HepG2 (cell line): ENCODE measurements around the gene SP5. TPM values are rescaled to one million over a fixed set of nuclear protein-coding genes. Genes with fewer than 3 reads are reported as not detected.

Experiments used
- ADNP ChIP-seq: sonication (generic); formaldehyde crosslinking; IDR thresholded peaks from 2 replicates; pipeline ENCODE4 v1.4.0; 2020; ENCODE audit warnings: missing genetic modification reagents
- BORCS8-MEF2B ChIP-seq: sonication (generic); formaldehyde crosslinking; IDR thresholded peaks from 2 replicates; pipeline ENCODE4 v1.8.0; 2022; ENCODE audit warnings: mild to moderate bottlenecking, missing genetic modification reagents
- FOSL1 ChIP-seq: sonication (generic); formaldehyde crosslinking; IDR thresholded peaks from 2 replicates; pipeline ENCODE4 v1.9.0; 2021; ENCODE audit warnings: missing genetic modification reagents, borderline replicate concordance
- HDAC6 ChIP-seq: fragments of 200-600 bp; sonication (generic); IDR thresholded peaks from 2 replicates; pipeline ENCODE4 v1.7.0; 2017; ENCODE audit warnings: mild to moderate bottlenecking, antibody characterized with exemption, low read length, low read depth
- HMGXB3 ChIP-seq: sonication (generic); formaldehyde crosslinking; IDR thresholded peaks from 2 replicates; pipeline ENCODE4 v1.4.0; 2020; ENCODE audit warnings: missing genetic modification reagents, borderline replicate concordance
- HNF1B ChIP-seq: sonication (generic); formaldehyde crosslinking; IDR thresholded peaks from 2 replicates; pipeline ENCODE4 v1.5.1; 2020; ENCODE audit warnings: mild to moderate bottlenecking, moderate library complexity, missing genetic modification reagents
- HNRNPUL1 ChIP-seq: fragments of 200-400 bp; formaldehyde crosslinking; IDR thresholded peaks from 2 replicates; pipeline ENCODE4 v1.6.1; 2017; ENCODE audit warnings: low read depth, mild to moderate bottlenecking, low read length, moderate library complexity
- NFE2L1 ChIP-seq: sonication (generic); formaldehyde crosslinking; IDR thresholded peaks from 2 replicates; pipeline ENCODE4 v1.4.0; 2020; ENCODE audit warnings: missing genetic modification reagents, mild to moderate bottlenecking, borderline replicate concordance
- SMYD3 ChIP-seq: sonication (generic); formaldehyde crosslinking; IDR thresholded peaks from 2 replicates; pipeline ENCODE4 v1.8.1; 2023; ENCODE audit warnings: mild to moderate bottlenecking, missing genetic modification reagents
- SOX6 ChIP-seq, 2 experiments: fragments of 450-650 bp in 1 of 2; sonication (generic) in 1 of 2; formaldehyde crosslinking in 1 of 2; IDR thresholded peaks; 2 replicates each; pipeline versions ENCODE4 v1.4.0 to v1.6.1; 2017 to 2020; ENCODE audit warnings: antibody characterized with exemption in 1 of 2, mild to moderate bottlenecking in 1 of 2, missing genetic modification reagents in 1 of 2
- TOPORS ChIP-seq: sonication (generic); formaldehyde crosslinking; IDR thresholded peaks from 2 replicates; pipeline ENCODE4 v1.8.0; 2023; ENCODE audit warnings: mild to moderate bottlenecking, missing genetic modification reagents
- ZBED4 ChIP-seq: sonication (generic); formaldehyde crosslinking; IDR thresholded peaks from 2 replicates; pipeline ENCODE4 v1.4.0; 2020; ENCODE audit warnings: missing genetic modification reagents, borderline replicate concordance
- ZNF224 ChIP-seq: sonication (generic); formaldehyde crosslinking; IDR thresholded peaks from 2 replicates; pipeline ENCODE4 v1.5.0; 2020; ENCODE audit warnings: mild to moderate bottlenecking, missing genetic modification reagents
- ZNF296 ChIP-seq: sonication (generic); formaldehyde crosslinking; conservative IDR thresholded peaks from 2 replicates; pipeline ENCODE4 v1.5.0; 2020; ENCODE audit warnings: mild to moderate bottlenecking, missing genetic modification reagents
- ZNF430 ChIP-seq: sonication (generic); formaldehyde crosslinking; IDR thresholded peaks from 2 replicates; pipeline ENCODE4 v1.9.0; 2021; ENCODE audit warnings: mild to moderate bottlenecking, missing genetic modification reagents
- ZNF558 ChIP-seq: sonication (generic); formaldehyde crosslinking; IDR thresholded peaks from 2 replicates; pipeline ENCODE4 v1.9.0; 2022; ENCODE audit warnings: mild to moderate bottlenecking, missing genetic modification reagents, borderline replicate concordance
- polyA plus RNA-seq, 8 experiments: library from polyadenylated mRNA; depleted of rRNA in 3 of 8; stranded (reverse) in 7 of 8; unstranded in 1 of 8; fragments of >200 nt; fragmentation: Illumina TruSeq in 4 of 8; extraction: Trizol in 4 of 8; gene quantifications; 2 replicates each; pipeline versions ENCODE4 v1.2.1 to v1.2.3, GENCODE V29; 2011 to 2016; ENCODE audit warnings: low read depth in 4 of 8, missing spikeins in 1 of 8, mixed read lengths in 1 of 8; ENCODE audit not compliant: insufficient read depth in 1 of 8
- total RNA-seq, 5 experiments: library from RNA; depleted of rRNA; stranded (reverse); fragments of >200 nt; fragmentation: Illumina TruSeq; extraction: Trizol; gene quantifications; 2 replicates each; pipeline ENCODE4 v1.2.3, GENCODE V29; 2016; ENCODE audit warnings: low read depth in 1 of 5

SP5 gene
- total and polyA plus RNA-seq, 2 of the 13 experiments (the other 11 are each of a cell fraction or from before 2014, with no cell fraction given): 50.8 to 119 TPM

GRCh38 chr2:170712653-170713542 lies 2.2 kb upstream of the SP5 start (continued):
- TF ChIP-seq HMGXB3 (CRISPR knock-in tag) (no peak), ZNF558 (CRISPR knock-in tag) (no peak), NFE2L1 (CRISPR knock-in tag) (no peak), HDAC6 (peak; percentile 61; the same call in 1 of the 2 replicates), ZBED4 (CRISPR knock-in tag) (no peak), HNRNPUL1 (no peak), SMYD3 (CRISPR knock-in tag) (no peak), ADNP (0 out of 2 replicates have a peak, but pooled peaks have one; percentile 43), BORCS8-MEF2B (CRISPR knock-in tag) (peak; percentile 73; the same call in 1 of the 2 replicates), HNF1B (CRISPR knock-in tag) (0 out of 2 replicates have a peak, but pooled peaks have one; percentile 42), SOX6 (IDR thresholded peaks at IDR 0.05) (no peak), SOX6 (CRISPR knock-in tag; IDR thresholded peaks at IDR 0.05) (no peak), ZNF430 (CRISPR knock-in tag) (no peak), FOSL1 (peak; percentile 0; the same call in 1 of the 2 replicates), ZNF224 (no peak), ZNF296 (CRISPR knock-in tag) (no peak), TOPORS (CRISPR knock-in tag) (no peak; the same call in 1 of the 2 replicates)
